ENCODE results near the gene MAEA. TPM values are rescaled to one million over a fixed set of nuclear protein-coding genes. Genes with fewer than 3 reads are reported as not detected.

MAEA gene
- total and polyA plus RNA-seq, 2 of the 8 experiments (the other 6 are each of a cell fraction or from before 2014, with no cell fraction given), result 75.8 to 133 TPM

DNA sequence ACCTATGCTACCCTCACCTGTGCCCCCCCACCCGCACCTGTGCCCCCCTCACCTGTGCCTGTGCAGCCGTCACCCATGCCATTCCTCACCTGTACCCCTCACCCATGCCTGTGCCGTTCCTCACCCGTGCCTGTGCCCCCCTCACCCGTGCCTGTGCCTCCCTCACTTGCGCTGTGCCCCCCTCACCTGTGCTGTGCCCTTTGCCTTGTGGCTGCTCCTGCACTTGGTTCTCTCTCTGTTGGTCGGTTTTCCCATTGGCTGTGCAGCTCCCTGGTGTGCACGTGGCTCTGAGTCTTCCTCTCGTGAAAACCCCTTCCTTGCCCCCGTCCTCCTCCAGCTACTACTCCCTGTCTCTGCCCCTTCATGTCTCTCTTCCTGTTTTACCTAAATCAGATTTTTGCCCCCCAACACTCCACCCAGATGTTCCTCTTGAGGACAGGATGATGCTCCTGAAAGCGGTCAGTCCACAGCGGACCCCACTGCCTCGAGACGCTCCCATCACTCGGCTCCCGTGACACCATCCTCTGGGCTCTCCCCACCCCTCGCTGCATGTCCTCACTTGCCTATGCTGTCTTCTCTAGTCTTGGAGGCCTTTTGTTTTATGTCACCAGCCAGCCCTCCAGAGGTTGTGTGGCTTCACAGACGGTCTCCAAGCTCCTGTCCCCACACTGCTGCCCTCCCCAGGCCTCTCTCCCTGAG is 6.8 kb downstream of the MAEA start (continued):
- TF ChIP-seq, protein P1, sequence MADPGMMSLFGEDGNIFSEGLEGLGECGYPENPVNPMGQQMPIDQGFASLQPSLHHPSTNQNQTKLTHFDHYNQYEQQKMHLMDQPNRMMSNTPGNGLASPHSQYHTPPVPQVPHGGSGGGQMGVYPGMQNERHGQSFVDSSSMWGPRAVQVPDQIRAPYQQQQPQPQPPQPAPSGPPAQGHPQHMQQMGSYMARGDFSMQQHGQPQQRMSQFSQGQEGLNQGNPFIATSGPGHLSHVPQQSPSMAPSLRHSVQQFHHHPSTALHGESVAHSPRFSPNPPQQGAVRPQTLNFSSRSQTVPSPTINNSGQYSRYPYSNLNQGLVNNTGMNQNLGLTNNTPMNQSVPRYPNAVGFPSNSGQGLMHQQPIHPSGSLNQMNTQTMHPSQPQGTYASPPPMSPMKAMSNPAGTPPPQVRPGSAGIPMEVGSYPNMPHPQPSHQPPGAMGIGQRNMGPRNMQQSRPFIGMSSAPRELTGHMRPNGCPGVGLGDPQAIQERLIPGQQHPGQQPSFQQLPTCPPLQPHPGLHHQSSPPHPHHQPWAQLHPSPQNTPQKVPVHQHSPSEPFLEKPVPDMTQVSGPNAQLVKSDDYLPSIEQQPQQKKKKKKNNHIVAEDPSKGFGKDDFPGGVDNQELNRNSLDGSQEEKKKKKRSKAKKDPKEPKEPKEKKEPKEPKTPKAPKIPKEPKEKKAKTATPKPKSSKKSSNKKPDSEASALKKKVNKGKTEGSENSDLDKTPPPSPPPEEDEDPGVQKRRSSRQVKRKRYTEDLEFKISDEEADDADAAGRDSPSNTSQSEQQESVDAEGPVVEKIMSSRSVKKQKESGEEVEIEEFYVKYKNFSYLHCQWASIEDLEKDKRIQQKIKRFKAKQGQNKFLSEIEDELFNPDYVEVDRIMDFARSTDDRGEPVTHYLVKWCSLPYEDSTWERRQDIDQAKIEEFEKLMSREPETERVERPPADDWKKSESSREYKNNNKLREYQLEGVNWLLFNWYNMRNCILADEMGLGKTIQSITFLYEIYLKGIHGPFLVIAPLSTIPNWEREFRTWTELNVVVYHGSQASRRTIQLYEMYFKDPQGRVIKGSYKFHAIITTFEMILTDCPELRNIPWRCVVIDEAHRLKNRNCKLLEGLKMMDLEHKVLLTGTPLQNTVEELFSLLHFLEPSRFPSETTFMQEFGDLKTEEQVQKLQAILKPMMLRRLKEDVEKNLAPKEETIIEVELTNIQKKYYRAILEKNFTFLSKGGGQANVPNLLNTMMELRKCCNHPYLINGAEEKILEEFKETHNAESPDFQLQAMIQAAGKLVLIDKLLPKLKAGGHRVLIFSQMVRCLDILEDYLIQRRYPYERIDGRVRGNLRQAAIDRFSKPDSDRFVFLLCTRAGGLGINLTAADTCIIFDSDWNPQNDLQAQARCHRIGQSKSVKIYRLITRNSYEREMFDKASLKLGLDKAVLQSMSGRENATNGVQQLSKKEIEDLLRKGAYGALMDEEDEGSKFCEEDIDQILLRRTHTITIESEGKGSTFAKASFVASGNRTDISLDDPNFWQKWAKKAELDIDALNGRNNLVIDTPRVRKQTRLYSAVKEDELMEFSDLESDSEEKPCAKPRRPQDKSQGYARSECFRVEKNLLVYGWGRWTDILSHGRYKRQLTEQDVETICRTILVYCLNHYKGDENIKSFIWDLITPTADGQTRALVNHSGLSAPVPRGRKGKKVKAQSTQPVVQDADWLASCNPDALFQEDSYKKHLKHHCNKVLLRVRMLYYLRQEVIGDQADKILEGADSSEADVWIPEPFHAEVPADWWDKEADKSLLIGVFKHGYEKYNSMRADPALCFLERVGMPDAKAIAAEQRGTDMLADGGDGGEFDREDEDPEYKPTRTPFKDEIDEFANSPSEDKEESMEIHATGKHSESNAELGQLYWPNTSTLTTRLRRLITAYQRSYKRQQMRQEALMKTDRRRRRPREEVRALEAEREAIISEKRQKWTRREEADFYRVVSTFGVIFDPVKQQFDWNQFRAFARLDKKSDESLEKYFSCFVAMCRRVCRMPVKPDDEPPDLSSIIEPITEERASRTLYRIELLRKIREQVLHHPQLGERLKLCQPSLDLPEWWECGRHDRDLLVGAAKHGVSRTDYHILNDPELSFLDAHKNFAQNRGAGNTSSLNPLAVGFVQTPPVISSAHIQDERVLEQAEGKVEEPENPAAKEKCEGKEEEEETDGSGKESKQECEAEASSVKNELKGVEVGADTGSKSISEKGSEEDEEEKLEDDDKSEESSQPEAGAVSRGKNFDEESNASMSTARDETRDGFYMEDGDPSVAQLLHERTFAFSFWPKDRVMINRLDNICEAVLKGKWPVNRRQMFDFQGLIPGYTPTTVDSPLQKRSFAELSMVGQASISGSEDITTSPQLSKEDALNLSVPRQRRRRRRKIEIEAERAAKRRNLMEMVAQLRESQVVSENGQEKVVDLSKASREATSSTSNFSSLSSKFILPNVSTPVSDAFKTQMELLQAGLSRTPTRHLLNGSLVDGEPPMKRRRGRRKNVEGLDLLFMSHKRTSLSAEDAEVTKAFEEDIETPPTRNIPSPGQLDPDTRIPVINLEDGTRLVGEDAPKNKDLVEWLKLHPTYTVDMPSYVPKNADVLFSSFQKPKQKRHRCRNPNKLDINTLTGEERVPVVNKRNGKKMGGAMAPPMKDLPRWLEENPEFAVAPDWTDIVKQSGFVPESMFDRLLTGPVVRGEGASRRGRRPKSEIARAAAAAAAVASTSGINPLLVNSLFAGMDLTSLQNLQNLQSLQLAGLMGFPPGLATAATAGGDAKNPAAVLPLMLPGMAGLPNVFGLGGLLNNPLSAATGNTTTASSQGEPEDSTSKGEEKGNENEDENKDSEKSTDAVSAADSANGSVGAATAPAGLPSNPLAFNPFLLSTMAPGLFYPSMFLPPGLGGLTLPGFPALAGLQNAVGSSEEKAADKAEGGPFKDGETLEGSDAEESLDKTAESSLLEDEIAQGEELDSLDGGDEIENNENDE (IDR thresholded peaks at IDR 0.05; ENCODE audit: insufficient replicate concordance, low read length), result no peak
- TF ChIP-seq, protein P2, sequence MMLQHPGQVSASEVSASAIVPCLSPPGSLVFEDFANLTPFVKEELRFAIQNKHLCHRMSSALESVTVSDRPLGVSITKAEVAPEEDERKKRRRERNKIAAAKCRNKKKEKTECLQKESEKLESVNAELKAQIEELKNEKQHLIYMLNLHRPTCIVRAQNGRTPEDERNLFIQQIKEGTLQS (IDR thresholded peaks at IDR 0.05; ENCODE audit: insufficient read depth, low read depth, low read length), result no peak
- TF ChIP-seq JUN (IDR thresholded peaks at IDR 0.05; ENCODE audit: low read depth, low read length) (no peak), HDAC6 (IDR thresholded peaks at IDR 0.05; ENCODE audit: low read depth, low read length) (no peak), SIRT6 (IDR thresholded peaks at IDR 0.05; ENCODE audit: low read length) (no peak), CEBPB (IDR thresholded peaks at IDR 0.05; ENCODE audit: low read depth, low read length) (no peak), GTF2F1 (IDR thresholded peaks at IDR 0.05; ENCODE audit: borderline replicate concordance, low read depth, low read length) (no peak), MAFK (IDR thresholded peaks at IDR 0.05; ENCODE audit: low read depth, low read length) (no peak)
- TF ChIP-seq, protein P3, sequence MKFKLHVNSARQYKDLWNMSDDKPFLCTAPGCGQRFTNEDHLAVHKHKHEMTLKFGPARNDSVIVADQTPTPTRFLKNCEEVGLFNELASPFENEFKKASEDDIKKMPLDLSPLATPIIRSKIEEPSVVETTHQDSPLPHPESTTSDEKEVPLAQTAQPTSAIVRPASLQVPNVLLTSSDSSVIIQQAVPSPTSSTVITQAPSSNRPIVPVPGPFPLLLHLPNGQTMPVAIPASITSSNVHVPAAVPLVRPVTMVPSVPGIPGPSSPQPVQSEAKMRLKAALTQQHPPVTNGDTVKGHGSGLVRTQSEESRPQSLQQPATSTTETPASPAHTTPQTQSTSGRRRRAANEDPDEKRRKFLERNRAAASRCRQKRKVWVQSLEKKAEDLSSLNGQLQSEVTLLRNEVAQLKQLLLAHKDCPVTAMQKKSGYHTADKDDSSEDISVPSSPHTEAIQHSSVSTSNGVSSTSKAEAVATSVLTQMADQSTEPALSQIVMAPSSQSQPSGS (IDR thresholded peaks at IDR 0.05; ENCODE audit: low read length), result no peak

All from H1 (cell line).